GM12874 (cell line): ENCODE data around the gene REXO1.
A peak's percentile ranks its signal among the peaks of the same experiment; 100 is the strongest.

Source experiments
- CTCF ChIP-seq: IDR thresholded peaks from 2 replicates; pipeline ENCODE4 v1.5.1; 2011; ENCODE audit warnings: low read depth, mild to moderate bottlenecking, control low read depth, low read length, moderate library complexity; ENCODE audit not compliant: insufficient read depth

REXO1 gene

GRCh38 chr19:1827566-1828278, 20.6 kb downstream of the REXO1 start:
- TF ChIP-seq CTCF = no peak

- TF ChIP-seq CTCF = no peak
These were observed 21.4 kb downstream of the REXO1 start for GRCh38 chr19:1826557-1827521.

GRCh38 chr19:1825909-1826556, 22.2 kb downstream of the REXO1 start:
- peak; percentile 94 for TF ChIP-seq CTCF

- TF ChIP-seq CTCF = no peak
These were observed 24.0 kb downstream of the REXO1 start for GRCh38 chr19:1824252-1824622.

- TF ChIP-seq CTCF = no peak
These were observed 24.6 kb downstream of the REXO1 start for GRCh38 chr19:1823539-1824251.

GRCh38 chr19:1823020-1823419, 25.3 kb downstream of the REXO1 start:
- no peak for TF ChIP-seq CTCF
